Epithelial cell of esophagus (primary cell): ENCODE results near the gene POU2F1.
"Not testable (repeated sequence)": the region's sequence is repeated elsewhere in the genome, so short reads cannot be mapped to it uniquely, and the experiment has no call there.

Experiments used
- DNase-seq: peaks from one replicate; pipeline ENCODE4 v3.0.0; 2010; ENCODE audit warnings: low read depth
- H3K4me3 ChIP-seq: 2 replicates; pipeline ENCODE4 v1.5.1; 2011; ENCODE audit warnings: mild to moderate bottlenecking, low read length, control low read depth
- CTCF ChIP-seq: IDR thresholded peaks from 2 replicates; pipeline ENCODE4 v1.5.1; 2011; ENCODE audit warnings: low read depth, mild to moderate bottlenecking, low read length, control low read depth, inconsistent platforms; ENCODE audit not compliant: insufficient read depth; ENCODE audit errors: missing control alignments

Gene POU2F1

GRCh38 chr1:167202049-167202448 lies 18.6 kb upstream of the POU2F1 start:
- no peak for DNase-seq
- H3K4me3 ChIP-seq: no peak overlapping the region
- TF ChIP-seq CTCF: no peak

GRCh38 chr1:167205306-167206050 lies 15.2 kb upstream of the POU2F1 start:
- H3K4me3 ChIP-seq: not testable (repeated sequence)
- peak; percentile 67 for DNase-seq

- TF ChIP-seq CTCF: no peak
- H3K4me3 ChIP-seq: no peak overlapping the region
- no peak for DNase-seq
These were observed 14.4 kb upstream of the POU2F1 start for GRCh38 chr1:167206166-167206835.

GRCh38 chr1:167207940-167208623 lies 12.6 kb upstream of the POU2F1 start:
- no peak for DNase-seq
- H3K4me3 ChIP-seq: no peak overlapping the region
- TF ChIP-seq CTCF: no peak

- no peak for TF ChIP-seq CTCF
- DNase-seq: no peak
- H3K4me3 ChIP-seq: no peak overlapping the region
These were observed 12.1 kb upstream of the POU2F1 start for GRCh38 chr1:167208624-167208976.

GRCh38 chr1:167209044-167209443 lies 11.6 kb upstream of the POU2F1 start:
- no peak for DNase-seq
- TF ChIP-seq CTCF: no peak
- H3K4me3 ChIP-seq: no peak overlapping the region

GRCh38 chr1:167210966-167211674 lies 9.6 kb upstream of the POU2F1 start:
- DNase-seq: peak; percentile 35
- no peak for TF ChIP-seq CTCF
- no peak overlapping the region for H3K4me3 ChIP-seq
